ENCODE measurements around the gene TNFAIP3.

DNA sequence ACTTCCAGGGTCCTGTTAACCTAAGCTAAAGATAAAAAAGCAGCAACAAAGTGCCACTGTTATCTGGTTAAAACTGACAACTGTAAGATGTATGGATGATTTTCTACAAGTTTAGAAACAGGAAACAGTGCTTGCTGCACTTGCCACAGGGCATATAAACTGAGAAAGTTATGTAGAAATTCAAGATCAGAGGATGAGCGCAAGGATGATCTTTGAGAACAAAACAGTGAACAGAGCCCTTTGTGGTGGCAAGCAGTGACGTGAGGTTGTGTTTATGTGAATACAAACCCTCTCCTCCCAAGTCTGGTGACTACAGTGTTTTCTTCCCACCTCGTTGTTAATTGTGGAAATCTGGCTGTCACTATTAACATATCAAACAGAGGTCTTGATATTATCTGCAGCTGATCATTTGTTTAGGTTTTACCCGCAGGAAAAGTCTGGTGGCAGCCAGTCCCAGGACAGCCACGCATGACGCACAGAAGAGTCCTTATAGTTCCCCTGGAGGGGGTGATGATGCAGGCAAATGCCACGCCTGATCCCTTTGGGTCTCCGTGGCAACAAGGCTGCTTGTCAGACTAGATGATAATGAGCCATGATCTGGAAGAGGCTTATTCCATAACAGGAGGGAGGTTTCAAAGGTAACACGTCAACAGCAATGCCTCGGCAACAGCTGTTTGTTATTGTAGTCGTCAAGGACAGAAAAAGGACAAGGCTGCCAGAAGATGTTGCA is 43.1 kb upstream of the TNFAIP3 start:
- TF ChIP-seq POLR2A (IDR thresholded peaks at IDR 0.05; ENCODE audit: low read depth, low read length): no peak
- no peak for TF ChIP-seq FOS (IDR thresholded peaks at IDR 0.05; ENCODE audit: low read depth, low read length)
- TF ChIP-seq, protein P1, sequence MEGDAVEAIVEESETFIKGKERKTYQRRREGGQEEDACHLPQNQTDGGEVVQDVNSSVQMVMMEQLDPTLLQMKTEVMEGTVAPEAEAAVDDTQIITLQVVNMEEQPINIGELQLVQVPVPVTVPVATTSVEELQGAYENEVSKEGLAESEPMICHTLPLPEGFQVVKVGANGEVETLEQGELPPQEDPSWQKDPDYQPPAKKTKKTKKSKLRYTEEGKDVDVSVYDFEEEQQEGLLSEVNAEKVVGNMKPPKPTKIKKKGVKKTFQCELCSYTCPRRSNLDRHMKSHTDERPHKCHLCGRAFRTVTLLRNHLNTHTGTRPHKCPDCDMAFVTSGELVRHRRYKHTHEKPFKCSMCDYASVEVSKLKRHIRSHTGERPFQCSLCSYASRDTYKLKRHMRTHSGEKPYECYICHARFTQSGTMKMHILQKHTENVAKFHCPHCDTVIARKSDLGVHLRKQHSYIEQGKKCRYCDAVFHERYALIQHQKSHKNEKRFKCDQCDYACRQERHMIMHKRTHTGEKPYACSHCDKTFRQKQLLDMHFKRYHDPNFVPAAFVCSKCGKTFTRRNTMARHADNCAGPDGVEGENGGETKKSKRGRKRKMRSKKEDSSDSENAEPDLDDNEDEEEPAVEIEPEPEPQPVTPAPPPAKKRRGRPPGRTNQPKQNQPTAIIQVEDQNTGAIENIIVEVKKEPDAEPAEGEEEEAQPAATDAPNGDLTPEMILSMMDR (conservative IDR thresholded peaks at IDR 0.05; ENCODE audit: low read depth, low read length): no peak
- no peak for TF ChIP-seq MXI1 (IDR thresholded peaks at IDR 0.05; ENCODE audit: borderline replicate concordance, low read depth, low read length)
- peak; percentile 93 for TF ChIP-seq BHLHE40 (IDR thresholded peaks at IDR 0.05; ENCODE audit: low read depth, low read length)
- TF ChIP-seq MAFK (IDR thresholded peaks at IDR 0.05; ENCODE audit: low read depth, low read length): no peak
